ENCODE results near the gene CSTPP1.
A peak's percentile ranks its signal among the peaks of the same experiment; 100 is the strongest.
"Not testable (repeated sequence)": the region's sequence is repeated elsewhere in the genome, so short reads cannot be mapped to it uniquely, and the experiment has no call there.

CSTPP1 gene

GRCh38 chr11:47183031-47183856, 246.7 kb downstream of the CSTPP1 start:
- DNase-seq (ENCODE audit: low spot score) = no peak

GRCh38 chr11:47183969-47184368, 247.4 kb downstream of the CSTPP1 start:
- DNase-seq (ENCODE audit: low spot score) = no peak

GRCh38 chr11:47184711-47185304, 248.2 kb downstream of the CSTPP1 start:
- no peak for DNase-seq (ENCODE audit: low spot score)

GRCh38 chr11:47185305-47186075, 248.9 kb downstream of the CSTPP1 start:
- peak; percentile 50 for DNase-seq (ENCODE audit: low spot score)

- DNase-seq (ENCODE audit: low spot score) = peak; percentile 56
Observed at GRCh38 chr11:47186076-47186699, 249.6 kb downstream of the CSTPP1 start, which contains the start of gene PACSIN3. Gene PACSIN3 (minus strand): TSS chr11:47186434. CDS start chr11:47182727, 3,707 bp downstream.

- peak; percentile 23 for DNase-seq (ENCODE audit: low spot score)
Observed at GRCh38 chr11:47186700-47187695, 250.4 kb downstream of the CSTPP1 start.

GRCh38 chr11:47187723-47188122, 251.2 kb downstream of the CSTPP1 start:
- no peak for DNase-seq (ENCODE audit: low spot score)

GRCh38 chr11:47188259-47188658, 251.7 kb downstream of the CSTPP1 start:
- DNase-seq (ENCODE audit: low spot score) = no peak

GRCh38 chr11:47189100-47189834, 252.7 kb downstream of the CSTPP1 start:
- DNase-seq (ENCODE audit: low spot score) = peak; percentile 85

- DNase-seq (ENCODE audit: low spot score) = not testable (repeated sequence)
Observed at GRCh38 chr11:47191137-47191536, 254.6 kb downstream of the CSTPP1 start.

- DNase-seq (ENCODE audit: low spot score) = peak; percentile 22
Observed at GRCh38 chr11:47192111-47192510, 255.6 kb downstream of the CSTPP1 start.

- not testable (repeated sequence) for DNase-seq (ENCODE audit: low spot score)
Observed at GRCh38 chr11:47198161-47198560, 261.6 kb downstream of the CSTPP1 start.

GRCh38 chr11:47201015-47201414, 264.5 kb downstream of the CSTPP1 start:
- no peak for DNase-seq (ENCODE audit: low spot score)

GRCh38 chr11:47202576-47202975, 266.0 kb downstream of the CSTPP1 start:
- DNase-seq (ENCODE audit: low spot score) = no peak

GRCh38 chr11:47204637-47204989, 268.1 kb downstream of the CSTPP1 start:
- peak; percentile 20 for DNase-seq (ENCODE audit: low spot score)

- DNase-seq (ENCODE audit: low spot score) = not testable (repeated sequence)
Observed at GRCh38 chr11:47206577-47206976, 270.0 kb downstream of the CSTPP1 start.

GRCh38 chr11:47207459-47207858, 270.9 kb downstream of the CSTPP1 start:
- DNase-seq (ENCODE audit: low spot score) = no peak

- DNase-seq (ENCODE audit: low spot score) = not testable (repeated sequence)
Observed at GRCh38 chr11:47208008-47208552, 271.5 kb downstream of the CSTPP1 start.

GRCh38 chr11:47208628-47209027, 272.1 kb downstream of the CSTPP1 start:
- DNase-seq (ENCODE audit: low spot score) = no peak

Data from kidney tubule cell (primary cell).